Stimulated activated CD8-positive, alpha-beta memory T cell treated with anti-CD3 and anti-CD28 coated beads, Interleukin-12 subunit alpha, Interleukin-12 subunit beta, amount 100 ng/mL, for 24 hours (primary cell): ENCODE measurements around the gene SMIM26.

Experiments used
- DNase-seq: peaks from one replicate; pipeline ENCODE4 v3.0.0-alpha.2; 2020; ENCODE audit errors: extremely low read depth

SMIM26 gene

DNA sequence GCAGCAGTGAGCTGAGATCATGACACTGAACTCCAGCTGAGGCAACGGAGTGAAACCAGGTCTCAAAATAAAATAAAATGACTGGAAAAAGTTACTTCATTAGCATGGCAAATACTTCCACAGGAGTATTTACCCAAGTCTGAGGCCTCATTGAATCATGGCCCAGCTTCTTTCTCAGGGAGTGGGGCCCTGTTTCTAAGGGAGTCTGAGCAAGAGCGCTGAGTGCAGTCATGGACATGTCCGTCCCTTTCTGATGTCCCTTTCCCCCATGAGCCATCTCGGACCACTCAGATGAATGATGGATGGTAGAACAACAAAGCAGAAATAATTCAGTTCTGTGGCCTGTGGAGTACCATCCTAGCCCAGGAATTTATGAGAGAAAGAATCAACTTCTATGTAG, 12.8 kb downstream of the SMIM26 start:
- DNase-seq: no peak

DNA sequence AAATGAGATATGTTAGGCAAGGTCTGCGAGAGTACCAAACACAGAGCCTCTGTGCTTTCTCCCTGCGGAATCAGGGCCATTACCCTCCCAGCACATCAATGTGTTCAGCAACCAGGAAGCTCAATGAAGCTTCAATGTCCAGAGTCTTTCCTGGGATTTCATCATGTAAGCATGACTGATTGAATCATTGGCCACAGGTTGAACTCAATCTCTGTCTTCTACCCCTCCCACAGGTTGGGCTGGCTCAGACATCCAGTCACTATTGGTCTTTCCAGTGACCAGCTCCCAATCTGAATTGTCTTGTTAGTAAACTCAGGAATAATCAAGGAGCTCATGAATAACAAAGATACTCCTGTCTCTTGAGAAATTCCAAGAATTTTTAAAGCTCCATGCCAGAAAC, 17.9 kb downstream of the SMIM26 start:
- no peak for DNase-seq

DNA sequence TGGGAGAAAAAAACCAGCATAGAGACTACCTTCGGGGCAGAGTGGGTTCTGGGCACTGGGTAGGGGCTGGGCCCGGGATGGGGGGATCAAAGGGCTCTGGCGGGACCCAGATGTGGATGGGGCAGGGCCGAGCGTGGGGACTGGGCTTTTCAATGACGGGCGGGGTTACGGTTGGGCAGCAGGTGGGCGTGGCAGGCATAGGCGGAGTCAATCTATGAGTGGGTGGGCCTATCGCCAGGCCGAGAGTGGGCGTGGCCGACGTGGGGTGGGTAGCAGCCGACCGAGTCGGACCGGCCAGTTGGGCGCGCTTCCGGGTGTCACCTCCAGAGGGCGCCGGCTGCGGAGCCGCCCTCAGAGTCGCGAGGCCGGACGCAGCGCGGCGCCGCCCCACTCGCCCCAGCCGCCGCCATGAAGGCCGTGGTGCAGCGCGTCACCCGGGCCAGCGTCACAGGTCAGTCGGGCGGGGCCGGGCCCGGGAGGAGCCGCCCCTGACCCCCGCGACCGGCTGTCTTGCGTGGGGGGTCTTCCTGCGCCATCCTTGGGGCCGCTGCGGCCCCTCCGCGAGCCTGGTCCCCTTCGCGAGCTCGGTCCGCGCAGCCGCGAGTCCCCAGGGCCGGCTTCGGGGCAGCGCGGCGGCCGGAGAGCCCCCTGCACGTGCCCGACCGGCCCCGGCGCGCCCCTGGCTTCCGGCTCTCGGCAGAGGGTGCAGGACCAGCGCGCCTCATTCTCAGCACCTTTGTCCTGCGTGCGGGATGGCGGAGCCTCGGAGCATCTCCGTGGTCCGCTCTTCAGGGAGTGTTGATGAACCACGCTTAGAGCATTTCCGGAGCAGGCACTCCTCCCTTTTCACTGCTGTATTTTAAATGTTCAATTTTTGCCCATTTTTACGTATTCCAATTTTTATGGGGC, 20.7 kb downstream of the SMIM26 start, which contains the start of gene DTD1:
Gene DTD1 (plus strand): TSS at position 390 of the 909 bp plus-strand sequence. CDS start 19 bp downstream, at position 409.
- peak; percentile 75 for DNase-seq

DNA sequence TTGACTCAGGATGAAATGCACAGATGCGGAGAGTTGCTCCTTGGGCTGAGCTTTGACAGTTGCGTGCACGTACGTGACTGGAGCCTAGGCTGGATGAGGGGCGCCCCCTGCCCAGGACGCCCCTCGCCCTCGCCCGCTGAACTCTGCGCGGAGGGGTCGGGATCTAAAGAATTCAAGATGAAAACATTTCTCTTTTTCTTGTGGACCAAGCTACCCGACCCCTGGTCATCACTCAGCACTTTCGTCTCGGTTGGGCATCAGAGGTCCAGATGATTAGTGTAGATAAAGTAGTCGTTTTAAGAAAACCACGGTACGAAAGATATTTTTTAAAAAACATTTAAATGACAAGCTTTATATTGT, 21.3 kb downstream of the SMIM26 start:
- no peak for DNase-seq

DNA sequence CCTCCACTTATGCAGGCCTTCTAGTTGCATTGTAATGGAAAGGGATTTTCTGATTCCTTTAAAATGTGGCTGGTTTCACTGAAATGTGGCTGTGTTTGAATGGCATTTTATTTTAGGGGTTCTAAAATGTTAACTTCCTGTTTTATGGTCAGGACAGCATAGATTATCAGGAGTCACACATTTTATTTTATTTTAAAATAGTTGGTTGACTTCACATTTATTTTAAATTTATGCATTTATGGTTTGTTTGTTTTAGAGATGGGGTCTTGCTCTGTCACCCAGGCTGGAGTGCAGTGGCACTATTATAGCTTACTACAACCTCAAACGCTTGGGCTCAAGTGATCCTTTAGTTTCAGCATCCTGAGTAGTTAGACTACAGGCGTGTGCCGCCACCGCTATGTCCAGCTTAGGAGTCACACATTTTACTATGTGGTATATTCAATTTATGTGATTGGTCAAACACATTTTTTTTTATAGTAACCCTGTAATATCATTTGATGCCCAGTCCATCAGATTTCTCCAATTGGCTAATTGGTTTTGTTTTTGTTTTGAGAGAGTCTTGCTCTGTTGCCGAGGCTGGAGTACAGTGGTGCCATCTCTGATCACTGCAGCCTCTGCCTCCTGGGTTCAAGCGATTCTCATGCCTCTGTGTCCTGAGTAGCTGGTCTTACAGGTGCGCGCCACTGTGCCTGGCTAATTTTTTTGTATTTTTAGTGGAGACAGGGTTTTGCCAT, 22.9 kb downstream of the SMIM26 start:
- no peak for DNase-seq

DNA sequence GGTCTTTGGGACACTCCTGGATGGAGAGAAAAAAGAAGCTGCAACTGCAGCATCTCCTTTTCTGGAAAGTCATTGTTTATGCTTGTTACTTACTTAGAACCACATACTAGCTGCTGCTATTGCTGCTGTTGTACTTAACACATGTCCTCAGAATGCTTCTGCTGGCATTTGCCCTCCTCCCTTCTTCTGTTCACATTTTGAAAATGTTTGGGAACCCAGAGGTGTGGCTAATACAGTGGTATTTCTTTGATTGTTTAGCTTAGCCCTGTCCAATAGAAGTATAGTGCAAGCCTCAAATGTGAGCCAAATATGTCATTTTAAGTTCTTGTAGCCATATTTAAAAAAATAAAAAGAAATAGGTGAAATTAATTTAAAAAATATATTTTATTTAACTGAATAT, 29.0 kb downstream of the SMIM26 start:
- DNase-seq: no peak

DNA sequence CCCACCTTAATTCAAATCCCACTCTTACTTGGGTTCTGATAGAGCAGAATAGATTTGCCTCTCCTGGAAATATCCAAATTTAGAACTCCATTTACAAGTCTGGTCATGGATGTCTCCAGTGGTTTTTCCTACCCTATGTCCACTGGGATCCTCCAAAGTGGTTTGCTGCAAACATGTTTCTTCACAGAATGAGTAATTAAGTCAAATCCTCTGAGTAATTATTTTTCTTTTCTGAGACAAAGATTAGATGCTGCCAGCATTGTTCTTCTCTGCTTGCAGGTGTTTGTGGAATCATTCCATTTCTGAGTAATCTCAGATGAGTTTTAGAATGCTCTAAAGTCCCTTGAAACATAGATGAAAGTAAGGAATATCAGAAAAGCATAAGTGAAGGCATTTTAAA, 42.5 kb downstream of the SMIM26 start:
- no peak for DNase-seq

DNA sequence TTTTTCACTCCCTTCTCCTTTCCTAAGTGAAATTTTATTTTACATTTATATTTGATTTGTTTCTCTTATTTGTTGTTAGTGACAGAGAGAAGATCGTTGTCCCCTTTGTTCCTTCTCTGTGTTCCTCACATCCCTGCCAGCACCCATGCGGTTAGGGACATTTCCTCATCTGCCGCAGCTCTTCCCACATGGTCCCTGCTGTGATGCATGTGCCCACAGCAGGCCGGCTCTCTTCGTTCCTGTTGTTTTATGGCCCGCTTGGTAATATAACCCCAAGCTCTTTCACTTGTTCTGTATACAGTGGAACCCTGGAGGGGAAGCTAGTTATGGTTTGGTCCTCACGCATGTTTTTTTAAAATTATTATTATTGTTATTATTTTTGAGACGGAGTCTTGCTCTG, 44.3 kb downstream of the SMIM26 start:
- DNase-seq: no peak

DNA sequence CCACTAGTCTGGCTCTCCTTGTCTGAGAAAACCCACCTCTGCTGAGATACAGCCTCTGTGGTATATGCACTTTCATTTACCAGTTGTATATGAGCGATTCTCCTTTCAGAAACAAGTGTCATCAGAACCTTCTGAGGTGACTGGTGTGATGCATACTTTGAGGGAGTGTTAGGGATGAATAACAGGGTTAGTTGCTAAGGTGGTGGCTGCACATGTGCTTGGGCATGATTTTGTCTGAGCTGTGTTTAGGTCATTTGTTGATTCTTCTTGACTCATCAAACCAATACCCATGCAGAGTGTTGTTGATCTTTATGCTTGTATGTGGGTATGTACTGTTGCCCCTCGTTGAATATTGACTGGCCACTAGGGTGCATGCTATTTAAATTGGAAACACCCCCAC, 46.3 kb downstream of the SMIM26 start:
- DNase-seq: no peak

DNA sequence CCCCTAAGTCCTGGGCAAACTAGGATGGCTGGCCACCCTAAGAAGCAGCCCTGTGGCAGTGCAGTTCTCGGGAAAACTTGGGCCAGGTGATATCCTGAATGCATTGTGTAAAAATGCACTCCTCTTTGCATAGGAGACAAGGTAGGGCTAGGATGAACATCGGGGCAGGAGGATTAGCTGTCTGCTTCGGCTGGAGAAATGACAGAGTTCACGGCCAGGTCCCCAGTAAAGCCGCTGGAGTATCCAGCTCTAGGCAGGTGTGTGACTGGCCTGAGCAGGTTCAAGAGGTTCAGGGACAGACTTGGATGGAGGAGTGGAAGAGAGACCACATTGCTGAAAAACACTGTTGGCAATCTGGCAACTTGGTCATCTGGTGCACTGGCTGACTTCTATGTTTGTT, 47.0 kb downstream of the SMIM26 start:
- DNase-seq: no peak

DNA sequence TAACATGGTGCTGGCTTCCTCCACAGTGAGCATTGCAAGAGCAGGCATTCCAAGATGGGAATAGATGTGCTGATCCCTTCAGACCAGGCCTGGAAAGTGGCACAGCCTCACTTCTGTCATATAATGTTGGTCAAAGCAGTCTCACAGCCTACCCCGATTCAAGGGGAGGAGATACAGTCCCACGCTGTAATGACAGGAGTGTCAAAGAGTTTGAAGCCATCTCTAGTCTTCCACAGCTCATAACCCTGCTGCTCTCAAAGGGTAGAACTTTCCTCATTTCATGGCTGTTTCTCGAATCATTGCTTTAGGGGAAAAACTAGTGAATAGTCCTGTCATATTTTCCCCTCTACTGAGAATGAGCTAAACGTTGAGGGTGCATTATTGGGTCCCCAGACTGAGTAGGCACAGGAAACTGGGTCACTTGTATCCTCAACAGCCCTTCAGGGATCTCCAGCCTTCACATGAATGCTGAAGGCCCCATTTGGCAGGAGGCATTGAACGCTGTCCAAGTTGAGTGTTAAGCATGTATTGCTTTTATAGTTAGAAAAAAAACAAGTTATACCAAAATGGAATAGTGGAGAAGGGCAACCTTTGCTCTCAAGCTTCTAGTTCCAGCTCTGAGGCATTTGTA, 47.9 kb downstream of the SMIM26 start:
- DNase-seq: no peak
